KOPT-K1 (cell line): ENCODE data around the gene CLRN3.

Experiments
- H3K27ac ChIP-seq: fragments of 200-600 bp; sonication (generic); 2 replicates; pipeline ENCODE4 v1.5.1; 2016; ENCODE audit warnings: antibody characterized with exemption, mild to moderate bottlenecking, low read depth, low read length; ENCODE audit not compliant: poor library complexity, severe bottlenecking
- H3K36me3 ChIP-seq: fragments of 200-600 bp; sonication (generic); 2 replicates; pipeline ENCODE4 v1.5.1; 2017; ENCODE audit warnings: antibody characterized with exemption, mild to moderate bottlenecking, low read length, moderate library complexity; ENCODE audit not compliant: insufficient read depth
- H3K9me3 ChIP-seq: fragments of 200-600 bp; sonication (generic); 2 replicates; pipeline ENCODE4 v1.5.1; 2017; ENCODE audit warnings: antibody characterized with exemption, low read length, mild to moderate bottlenecking; ENCODE audit not compliant: insufficient read depth, poor library complexity, severe bottlenecking

The CLRN3 gene

DNA sequence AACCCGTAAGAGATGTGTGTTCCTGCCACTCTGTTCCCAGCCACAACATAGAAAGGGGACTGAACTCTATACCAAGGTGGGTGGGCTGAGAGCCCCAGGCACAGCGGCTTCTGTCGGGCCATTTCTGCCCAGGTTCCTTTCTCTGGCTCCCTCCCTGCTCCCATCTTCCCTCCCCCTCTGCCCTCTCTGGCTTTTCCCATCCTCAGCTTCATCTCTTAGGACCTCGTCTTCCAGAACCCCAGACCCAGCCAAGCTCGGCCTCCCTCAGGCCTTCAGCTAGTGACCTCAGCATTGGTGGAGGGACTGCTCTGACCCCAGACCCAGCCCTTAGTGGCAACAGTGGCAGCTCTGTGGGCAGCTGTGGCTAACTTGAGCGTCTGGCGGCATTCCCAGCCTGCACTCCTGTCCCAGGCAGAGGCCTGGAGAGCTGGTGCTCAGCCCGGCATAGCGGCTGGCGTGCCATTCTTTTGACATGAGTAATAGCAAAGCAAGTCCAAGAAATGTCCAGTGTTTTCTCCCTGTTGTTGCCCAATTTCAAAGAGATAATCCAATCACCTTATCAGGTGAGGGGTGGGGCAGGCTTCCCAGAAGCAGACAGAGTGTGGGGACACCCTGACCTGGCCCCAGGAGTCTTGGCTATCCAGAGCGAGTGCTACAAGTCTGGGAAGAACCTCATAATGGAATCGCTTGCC is 30.1 kb upstream of the CLRN3 start:
- H3K36me3 ChIP-seq = no peaks in the 10 kb centered on the region
- no peaks in the 10 kb centered on the region for H3K9me3 ChIP-seq
- no peak overlapping the region for H3K27ac ChIP-seq

DNA sequence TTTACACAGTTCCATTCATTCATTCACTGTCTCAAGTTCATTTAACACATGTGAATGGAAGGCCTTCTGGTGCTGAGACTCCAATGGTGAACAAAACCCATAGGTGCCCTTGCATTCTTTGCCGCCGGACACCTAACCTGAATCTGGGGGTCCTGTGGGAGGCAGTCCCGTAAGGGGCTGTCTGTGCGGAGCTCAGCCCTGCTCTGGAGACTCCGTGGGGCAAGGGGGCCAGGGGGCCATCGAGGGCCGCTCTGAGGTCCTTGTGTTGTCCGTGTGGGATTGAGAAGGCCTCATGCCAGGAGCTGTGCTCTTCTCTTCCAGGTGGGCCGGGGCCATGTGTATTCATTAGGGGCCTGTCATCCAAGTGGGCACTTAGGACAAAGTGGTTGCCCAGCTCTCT is 29.5 kb upstream of the CLRN3 start:
- H3K36me3 ChIP-seq = no peaks in the 10 kb centered on the region
- H3K9me3 ChIP-seq = no peaks in the 10 kb centered on the region
- H3K27ac ChIP-seq = no peak overlapping the region

- Histone ChIP-seq H3K9me3 (no peaks in the 10 kb centered on the region), H3K36me3 (no peaks in the 10 kb centered on the region), H3K27ac (no peak overlapping the region)
Observed at GRCh38 chr10:127921753-127922145, 29.0 kb upstream of the CLRN3 start.

DNA sequence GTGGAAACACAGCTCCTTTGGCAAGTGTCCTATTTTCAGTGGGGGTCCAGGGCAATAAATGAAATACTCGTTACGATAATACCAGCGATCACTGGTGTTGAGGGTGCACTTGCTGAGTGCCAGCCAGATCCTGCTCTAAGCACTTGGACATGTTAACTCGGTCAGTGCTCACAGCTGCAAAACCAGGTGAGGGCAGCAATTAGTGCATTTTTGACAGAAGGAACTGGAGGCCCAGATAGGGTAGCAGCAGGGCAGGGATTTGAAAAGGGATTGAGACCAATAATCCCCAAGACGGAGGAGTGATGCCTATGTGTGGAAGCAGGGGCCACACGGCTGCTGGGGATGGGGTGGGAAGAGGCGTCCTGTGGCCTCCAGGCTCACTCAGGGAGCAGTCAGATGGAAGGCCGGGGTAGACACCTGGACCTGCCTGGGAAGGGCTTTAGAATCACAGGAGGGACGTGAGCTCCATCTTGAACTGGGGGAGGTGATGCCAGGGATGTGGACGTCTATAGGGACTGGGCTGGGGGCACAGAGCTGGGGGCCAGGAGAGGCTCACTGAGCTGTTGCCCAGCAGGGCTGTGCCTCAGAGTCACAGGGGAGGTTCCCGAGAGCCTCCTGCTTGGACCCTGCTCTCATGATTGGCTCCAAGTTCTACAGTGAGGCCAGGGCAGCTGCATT is 28.5 kb upstream of the CLRN3 start:
- Histone ChIP-seq H3K9me3 (no peaks in the 10 kb centered on the region), H3K27ac (no peak overlapping the region), H3K36me3 (no peaks in the 10 kb centered on the region)

- H3K27ac ChIP-seq = no peak overlapping the region
- H3K9me3 ChIP-seq = no peaks in the 10 kb centered on the region
Observed at GRCh38 chr10:127920306-127921074, 27.7 kb upstream of the CLRN3 start.

DNA sequence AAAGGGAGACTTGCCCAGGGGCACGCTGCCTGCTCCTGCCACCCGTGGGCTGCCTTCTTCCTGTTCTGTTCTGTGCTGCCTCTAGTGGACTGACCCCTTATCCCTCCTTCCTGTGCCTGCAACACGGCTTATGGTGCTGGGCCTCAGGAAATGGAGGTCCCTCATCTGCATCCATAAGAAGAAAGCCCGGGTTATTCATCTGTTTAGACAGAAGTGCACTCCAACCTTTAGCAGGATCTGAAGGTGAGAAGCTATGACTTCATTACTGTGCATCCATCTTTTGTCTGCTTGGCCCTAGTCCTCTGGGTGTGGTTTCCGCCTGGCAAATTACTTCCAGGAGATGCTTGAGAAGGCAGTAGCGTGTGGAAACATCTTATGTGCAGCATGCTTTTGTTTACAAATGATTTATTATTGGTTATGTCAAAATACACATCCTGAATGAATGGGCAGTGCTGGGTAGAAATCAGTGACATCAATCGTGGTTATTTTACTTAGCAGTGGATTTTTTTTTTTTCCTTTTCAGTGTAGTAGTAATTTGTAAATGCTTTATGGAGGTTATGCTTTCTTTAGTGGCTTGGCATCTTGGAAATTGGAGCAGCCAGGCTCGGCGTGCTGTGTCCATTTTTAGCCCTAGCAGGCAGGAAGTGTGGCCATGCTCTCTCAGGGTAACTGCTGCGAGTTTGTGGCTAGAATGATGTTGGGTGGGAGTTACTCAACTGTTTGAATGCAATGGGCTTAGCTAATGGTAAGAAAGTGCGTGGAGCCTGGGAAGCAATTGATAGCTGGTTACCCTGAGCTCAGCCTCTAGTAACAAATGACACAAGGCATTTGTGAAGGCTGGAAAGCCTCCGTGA is 26.9 kb upstream of the CLRN3 start:
- no peak overlapping the region for H3K27ac ChIP-seq
- no peaks in the 10 kb centered on the region for H3K36me3 ChIP-seq
- no peaks in the 10 kb centered on the region for H3K9me3 ChIP-seq

More at GRCh38 chr10:127920306-127921074, 27.7 kb upstream of the CLRN3 start:
- no peaks in the 10 kb centered on the region for H3K36me3 ChIP-seq

- no peak overlapping the region for H3K27ac ChIP-seq
Observed at GRCh38 chr10:127918572-127918971, 25.8 kb upstream of the CLRN3 start.

DNA sequence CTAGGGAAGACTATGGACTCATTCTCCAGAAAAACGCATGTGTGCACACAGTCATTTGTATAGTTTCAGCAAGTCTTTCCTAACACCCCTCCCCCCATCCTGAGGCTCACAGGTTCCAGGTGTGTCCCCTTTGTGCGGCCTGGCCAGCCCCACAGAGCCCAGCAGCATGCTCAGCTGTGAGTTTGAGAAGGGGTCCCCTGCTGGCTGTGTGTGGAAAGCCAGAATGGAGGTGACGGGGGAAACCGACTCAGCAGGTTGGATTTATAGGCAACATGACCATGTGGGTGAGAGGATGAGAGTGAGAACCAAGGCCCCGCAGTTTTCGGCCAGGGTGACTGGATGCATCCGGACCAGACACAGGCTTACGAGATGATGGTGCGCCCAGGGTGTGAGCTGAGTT is 24.1 kb upstream of the CLRN3 start:
- Histone ChIP-seq H3K27ac (no peak overlapping the region), H3K9me3 (no peaks in the 10 kb centered on the region), H3K36me3 (no peaks in the 10 kb centered on the region)

More at GRCh38 chr10:127918572-127918971, 25.8 kb upstream of the CLRN3 start:
- Histone ChIP-seq H3K9me3 (no peaks in the 10 kb centered on the region), H3K36me3 (no peaks in the 10 kb centered on the region)

DNA sequence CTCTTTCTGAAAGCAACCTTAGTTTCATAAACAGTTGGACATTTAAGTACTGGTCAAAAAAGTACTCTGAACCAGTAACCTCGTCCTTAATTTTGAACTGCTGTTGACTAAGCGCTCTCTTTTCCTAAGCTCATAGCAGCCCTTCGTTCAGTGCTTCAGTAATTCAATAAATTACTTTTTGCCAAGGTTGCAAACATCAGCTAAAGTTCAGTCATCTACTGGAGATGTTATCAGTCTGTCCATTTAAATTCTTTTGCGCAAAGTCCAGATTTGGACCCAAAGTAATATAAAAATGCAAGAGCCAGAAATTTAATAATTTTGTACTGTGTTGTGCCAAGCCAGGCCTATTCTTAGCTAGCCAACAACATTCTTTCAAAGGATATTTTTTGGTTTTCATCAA is 22.6 kb upstream of the CLRN3 start:
- H3K27ac ChIP-seq = no peak overlapping the region
- no peaks in the 10 kb centered on the region for H3K9me3 ChIP-seq
- no peaks in the 10 kb centered on the region for H3K36me3 ChIP-seq

GRCh38 chr10:127913368-127913759 is 20.6 kb upstream of the CLRN3 start:
- Histone ChIP-seq H3K27ac (no peak overlapping the region), H3K9me3 (no peaks in the 10 kb centered on the region), H3K36me3 (no peaks in the 10 kb centered on the region)

DNA sequence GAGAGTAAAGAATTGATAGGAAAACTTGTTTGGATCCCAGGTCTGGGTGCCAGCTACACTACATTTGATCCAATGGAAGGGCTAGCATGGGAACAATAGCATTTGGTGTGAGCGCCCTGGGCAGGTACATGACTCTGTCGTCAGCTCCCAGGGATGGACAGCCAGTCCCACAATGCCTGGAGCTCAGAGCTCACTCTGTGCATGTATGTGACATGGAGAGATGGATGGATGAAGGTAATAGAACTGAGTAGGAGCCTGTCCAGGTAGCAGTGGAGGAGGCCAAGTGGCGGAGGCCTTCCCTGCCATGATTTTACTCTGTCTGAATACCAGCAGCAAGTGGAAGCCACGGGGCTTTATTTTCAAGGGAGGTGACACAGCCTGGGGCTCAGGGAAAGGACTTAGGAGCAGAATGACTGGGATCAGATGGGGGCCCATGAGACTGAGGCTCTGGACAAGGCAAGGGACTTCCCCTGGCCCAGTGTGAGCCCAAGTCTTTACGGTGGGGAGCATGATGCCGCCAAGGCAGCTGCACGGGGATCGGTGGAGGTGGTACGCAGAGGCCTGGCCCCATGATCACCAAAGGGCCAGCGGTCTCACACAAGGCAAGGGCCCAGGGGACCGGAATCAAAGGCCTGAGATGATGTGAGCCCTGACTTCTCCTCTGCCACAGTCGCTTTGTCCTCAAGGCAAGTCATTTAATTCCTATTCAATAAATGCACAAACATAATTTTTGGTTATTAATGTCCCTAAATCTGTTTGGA is 20.0 kb upstream of the CLRN3 start:
- Histone ChIP-seq H3K27ac (no peak overlapping the region), H3K36me3 (no peaks in the 10 kb centered on the region)

DNA sequence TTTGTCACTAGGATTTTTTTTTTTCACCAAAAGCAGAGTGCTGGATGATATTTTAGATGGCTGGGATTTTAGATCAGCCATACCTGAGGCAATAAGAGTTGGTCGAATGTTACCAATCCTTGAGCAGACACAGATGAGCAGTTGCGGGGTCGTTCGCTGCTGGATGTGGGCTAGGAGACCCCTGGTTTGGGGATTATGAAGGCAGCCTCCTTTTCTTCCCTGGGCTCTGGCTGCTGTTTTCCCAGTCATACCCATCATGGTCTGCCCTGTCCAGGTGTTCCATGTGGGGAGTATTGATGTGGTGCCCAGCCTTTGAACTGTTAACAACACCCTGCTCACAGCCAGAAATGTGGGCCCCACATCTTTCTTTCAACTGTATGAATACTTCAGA is 19.1 kb upstream of the CLRN3 start:
- H3K9me3 ChIP-seq = no peaks in the 10 kb centered on the region
- no peaks in the 10 kb centered on the region for H3K36me3 ChIP-seq
- no peak overlapping the region for H3K27ac ChIP-seq

More for the DNA sequence above, 20.0 kb upstream of the CLRN3 start:
- H3K9me3 ChIP-seq = no peaks in the 10 kb centered on the region

DNA sequence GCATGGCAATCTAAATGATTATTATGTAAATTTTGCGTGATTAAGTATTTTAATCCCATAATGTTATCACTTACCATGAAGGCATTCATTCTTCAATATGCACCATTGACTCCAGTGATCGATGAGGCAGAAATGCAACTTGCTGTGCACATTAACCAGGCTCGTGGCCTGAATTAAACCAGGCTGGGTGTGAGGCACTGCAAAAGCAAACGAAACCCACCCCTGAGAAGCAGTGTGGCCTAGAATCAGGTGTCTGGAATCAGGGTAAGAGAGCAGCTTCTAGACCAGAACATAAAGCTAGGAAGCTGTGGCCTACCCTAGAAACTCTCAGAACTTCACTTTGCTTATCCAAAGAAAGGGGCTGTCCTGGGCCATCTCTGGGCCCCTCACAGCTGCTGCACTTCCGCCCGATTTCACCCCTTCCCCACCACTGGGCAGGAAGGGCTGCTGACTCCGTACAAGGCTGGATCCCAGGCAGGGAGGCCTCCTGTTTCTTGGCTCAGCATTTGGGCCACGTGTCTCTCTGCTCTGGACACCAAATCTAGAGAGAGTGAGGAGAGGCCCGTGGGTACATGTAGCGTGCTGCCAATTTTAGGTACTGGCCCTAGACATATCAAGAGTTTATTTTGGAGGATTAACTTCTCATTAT is 18.6 kb upstream of the CLRN3 start:
- no peak overlapping the region for H3K27ac ChIP-seq

GRCh38 chr10:127910464-127910770 is 17.7 kb upstream of the CLRN3 start:
- Histone ChIP-seq H3K36me3 (no peaks in the 10 kb centered on the region), H3K9me3 (no peaks in the 10 kb centered on the region), H3K27ac (no peak overlapping the region)

More for the DNA sequence above, 18.6 kb upstream of the CLRN3 start:
- Histone ChIP-seq H3K9me3 (no peaks in the 10 kb centered on the region), H3K36me3 (no peaks in the 10 kb centered on the region)
